GM19025 (cell line): ENCODE results near the gene NFIA.
"Not testable (repeated sequence)": the region's sequence is repeated elsewhere in the genome, so short reads cannot be mapped to it uniquely, and the experiment has no call there.

Source experiments
- ATAC-seq: cut with Tn5 transposase; IDR thresholded peaks from one replicate; pipeline ENCODE4 v1.9.1; 2021; ENCODE audit warnings: mild to moderate bottlenecking, low read depth, moderate library complexity; ENCODE audit not compliant: unreplicated experiment

Gene NFIA

DNA sequence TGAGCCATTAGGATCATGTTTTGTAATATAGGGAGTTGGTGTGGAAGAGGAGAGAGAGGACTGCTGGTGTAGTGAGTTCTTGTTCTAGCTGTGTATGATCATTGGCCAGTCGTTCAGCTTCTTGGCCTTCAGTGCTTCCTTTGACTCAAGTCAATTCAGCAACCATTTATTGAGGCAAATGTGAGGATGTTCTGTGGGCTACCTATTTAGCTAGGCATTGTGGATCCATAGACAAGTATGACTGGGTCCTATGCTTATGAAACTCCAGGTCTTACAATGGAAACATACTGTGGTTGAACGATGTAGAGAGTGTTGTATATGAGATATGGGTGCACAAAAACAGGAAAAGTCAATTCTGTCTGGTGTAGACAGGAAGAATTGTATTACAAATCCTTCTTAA, 41.7 kb downstream of the NFIA start:
- no peak for ATAC-seq

DNA sequence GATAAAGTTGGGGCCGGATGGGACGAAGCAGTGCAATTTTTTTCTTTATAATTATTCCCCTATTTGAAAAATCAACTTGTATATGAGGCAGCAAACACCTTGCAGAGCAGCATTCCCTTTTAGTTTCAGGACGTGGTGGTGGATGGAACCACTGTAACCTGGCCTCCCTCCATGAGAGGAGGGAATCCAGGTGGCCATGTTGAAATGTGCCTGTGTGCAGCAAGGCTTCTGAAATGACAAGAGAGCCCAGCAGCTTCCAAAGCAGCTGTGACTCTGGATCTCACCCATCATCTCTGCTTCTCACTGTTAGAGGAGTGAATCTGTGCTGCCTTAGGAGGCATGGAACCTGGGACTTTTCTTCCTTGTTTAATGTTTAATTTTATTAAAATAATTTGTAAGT, 42.3 kb downstream of the NFIA start:
- no peak for ATAC-seq

DNA sequence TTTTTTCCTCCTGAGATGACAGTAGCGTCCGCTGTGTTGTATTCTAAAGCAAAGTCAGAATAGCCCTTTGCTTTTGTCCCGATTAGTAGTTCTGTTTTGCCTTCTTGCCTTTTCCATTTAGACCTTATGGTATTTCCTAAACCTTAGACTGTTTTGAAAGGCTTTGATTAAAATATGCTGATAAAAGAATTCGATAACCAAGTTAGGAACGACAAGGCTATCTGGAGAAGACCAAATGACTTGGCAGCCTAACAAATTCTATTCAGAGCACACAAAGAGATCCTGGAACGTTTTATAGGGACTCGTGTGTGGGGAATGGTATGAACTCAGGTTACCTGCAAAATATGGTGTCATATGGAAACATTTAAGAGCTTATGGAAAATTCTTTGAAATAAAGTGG, 42.9 kb downstream of the NFIA start:
- no peak for ATAC-seq

DNA sequence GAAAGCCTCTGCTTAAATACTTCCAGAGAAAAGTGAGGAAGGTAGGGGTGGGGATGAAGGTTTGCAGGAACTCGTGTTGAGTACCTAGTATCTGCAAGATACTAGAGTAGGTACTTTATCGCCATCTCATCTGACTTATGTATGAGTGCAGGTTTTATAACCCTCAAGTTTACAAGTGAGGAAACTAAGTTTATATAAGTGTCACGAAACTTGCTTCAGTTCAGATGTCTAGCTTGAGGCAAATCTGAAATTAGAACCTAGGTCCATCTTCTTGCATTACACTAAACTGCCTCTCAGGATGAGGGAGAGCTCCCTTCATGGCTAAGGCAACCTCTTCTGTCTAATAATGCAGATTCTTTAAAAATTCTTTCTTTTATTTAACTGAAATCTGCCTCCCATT, 43.5 kb downstream of the NFIA start:
- ATAC-seq = no peak

- not testable (repeated sequence) for ATAC-seq
Measured at GRCh38 chr1:61126843-61127242, 44.5 kb downstream of the NFIA start.

- ATAC-seq = no peak
Measured at GRCh38 chr1:61130338-61131000, 48.1 kb downstream of the NFIA start.

DNA sequence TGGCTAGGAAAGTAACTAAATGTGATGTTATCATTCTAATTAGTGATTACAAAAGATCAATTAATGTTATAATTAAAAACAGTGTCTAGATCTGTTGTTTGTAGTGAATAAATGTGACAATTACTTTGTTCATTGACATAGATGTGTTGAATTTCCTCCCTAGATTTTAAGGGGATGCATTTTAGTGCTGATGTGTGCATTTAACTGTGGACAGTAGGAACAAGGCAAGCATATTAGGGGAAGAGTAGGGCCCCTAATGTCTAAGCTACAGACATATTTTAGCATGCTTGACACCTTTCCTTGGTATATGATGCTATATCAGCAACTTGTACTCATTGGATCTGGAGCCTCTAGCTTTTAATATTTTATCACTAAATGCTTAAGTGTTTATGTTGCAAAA, 48.9 kb downstream of the NFIA start:
- no peak for ATAC-seq

- no peak for ATAC-seq
Measured at GRCh38 chr1:61131716-61132115, 49.4 kb downstream of the NFIA start.

DNA sequence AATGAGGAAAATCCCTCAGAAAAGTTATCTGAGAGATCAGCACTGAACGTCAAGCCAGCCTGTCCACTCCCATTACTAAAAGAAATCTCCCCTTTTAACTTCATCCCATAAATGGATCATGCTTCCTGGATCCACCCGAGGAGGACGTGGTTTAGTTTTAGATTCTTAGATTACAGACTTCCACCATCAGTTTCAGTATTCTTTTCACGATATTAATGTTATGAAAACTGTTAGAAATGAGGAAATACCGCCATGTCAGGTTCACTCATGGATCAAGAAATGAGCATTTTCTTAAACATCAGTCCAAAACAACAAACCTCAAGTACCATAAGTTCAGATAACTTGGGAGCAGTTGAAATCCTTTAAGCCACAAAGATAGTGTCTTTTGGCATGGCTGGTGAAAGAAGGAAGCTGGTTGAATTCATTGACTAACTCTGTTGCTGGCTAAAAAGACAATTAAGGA, 49.8 kb downstream of the NFIA start:
- no peak for ATAC-seq

DNA sequence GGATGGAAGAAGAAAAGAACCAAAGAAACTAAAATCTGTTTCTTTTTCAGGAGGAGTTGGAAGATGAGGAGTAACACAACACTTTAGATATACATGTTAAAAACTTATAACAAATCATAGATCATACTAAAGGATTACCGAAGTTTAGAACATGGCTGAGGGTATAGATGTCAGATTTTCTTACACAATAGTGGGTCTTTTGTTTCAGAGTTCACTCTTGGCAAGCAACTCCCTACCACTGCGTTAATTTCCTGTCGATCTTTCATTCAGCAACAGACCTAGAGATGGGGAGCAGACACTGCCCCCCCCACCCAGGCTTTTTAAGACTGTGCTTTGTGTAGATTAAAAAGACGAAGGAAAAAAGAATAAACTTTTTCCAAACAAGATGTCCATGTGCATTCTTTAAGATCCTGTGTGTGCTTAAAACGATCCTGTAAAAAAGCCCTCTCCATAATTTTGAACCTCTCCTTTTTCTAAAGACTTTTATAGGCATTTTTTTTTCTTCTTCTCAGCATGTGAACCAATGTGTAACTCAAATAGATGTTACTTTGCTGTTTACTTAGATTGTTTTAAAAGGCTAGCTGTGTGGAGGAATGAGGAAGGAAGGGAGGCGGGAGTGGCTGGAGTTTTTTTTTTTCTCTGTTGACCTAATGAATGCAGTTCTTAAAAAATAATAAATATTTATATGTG, 50.4 kb downstream of the NFIA start:
- no peak for ATAC-seq

DNA sequence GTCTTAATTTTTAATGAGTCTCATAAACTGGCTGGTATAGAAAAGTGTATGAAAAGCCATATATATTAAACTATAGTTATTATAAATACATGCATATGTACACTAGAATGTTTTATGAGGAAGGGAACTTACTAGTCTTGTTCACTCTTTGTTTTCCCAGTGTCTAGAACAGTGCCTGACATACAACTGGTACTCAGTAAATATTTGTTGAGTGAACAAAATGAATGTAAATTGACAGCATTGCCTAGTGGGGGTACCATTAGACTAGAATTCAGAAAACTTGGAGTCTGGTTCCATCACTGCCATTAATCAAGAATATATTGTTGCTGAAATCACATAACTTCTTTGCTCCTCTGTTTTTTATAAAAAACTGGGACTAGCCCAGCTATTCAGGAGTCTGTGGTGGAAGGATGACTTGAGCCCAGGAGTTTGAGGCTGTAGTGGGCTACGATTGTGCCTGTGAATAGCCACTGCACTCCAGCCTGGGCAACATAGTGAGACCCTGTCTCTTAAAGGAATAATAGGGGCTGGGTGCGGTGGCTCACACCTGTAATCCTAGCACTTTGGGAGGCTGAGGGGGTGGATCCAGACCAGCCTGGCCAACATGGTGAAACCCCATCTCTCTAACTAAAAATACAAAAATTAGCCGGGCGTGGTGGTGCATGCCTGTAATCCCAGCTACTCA, 51.1 kb downstream of the NFIA start:
- no peak for ATAC-seq

- no peak for ATAC-seq
Measured at GRCh38 chr1:61135291-61135690, 52.9 kb downstream of the NFIA start.

DNA sequence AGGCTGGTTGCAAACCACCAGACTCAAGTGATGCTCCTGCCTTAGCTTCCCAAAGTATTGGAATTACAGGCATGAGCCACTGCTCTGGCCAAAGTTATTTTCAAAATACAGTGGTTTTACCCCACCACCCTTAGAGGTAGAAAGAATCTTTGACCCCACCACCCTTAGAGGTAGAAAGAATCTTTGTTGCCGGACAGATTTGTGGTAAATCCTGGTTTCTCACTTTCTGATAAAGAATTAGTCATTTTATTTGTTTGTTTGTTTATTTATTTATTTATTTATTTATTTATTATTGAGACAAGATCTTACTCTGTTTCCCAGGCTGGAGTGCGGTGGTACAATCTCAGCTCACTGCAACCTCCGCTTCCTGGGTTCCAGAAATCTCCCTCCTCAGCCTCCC, 55.9 kb downstream of the NFIA start:
- ATAC-seq = no peak

GRCh38 chr1:61138921-61139774, 56.8 kb downstream of the NFIA start:
- no peak for ATAC-seq

DNA sequence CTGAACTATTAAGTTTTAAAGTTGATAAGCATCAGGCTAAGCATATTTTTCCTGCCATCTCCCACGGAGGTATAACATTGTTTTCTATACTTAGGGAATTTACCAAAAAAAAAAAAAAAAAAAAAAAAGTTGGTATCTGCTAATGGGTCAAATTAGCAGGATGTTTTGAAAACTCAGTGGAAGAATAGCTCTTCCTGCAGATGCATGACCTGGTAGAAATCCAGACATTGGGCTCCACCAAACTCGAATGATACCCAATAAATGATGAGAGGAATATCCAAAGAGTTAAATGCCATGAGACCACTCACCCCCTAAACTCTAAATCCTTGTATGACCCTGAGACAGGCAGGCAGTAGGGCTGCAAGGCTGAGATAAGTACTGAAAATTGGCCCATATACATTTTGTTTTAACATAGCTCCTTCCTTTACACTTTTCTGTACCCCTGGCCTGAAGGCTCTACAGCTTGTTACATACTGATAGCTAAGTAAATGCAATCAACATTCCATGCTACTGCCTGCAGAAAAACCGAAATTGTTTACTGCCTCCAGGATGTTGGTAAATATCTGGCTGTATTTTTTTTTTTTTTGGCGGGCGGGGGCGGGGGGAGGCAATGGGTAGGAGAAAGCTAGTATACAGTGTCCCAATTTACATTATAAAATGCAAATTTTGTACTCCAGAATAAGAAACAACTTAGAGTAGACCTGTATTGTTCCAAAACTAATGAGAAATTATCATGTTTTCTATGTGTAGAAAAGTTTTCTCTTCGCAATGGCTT, 57.6 kb downstream of the NFIA start:
- ATAC-seq = no peak

DNA sequence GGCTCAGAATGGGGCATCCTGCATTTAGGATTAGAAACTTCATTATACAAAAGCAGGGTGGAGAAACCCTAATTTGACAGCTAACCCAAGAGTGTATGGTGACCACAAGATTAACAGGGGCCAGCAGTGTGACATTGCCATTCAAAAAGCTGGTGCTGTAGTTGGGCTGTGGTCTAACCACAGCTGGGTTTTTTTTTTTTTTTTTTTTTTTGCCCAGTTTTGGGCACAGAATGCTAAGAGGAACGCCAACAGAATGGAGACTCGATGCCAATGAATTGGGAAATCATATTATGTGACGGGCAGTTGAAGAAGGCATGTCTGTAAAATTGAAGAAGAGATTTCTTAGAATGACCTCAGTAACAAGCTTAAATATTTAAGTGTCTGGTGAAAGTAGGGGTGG, 58.4 kb downstream of the NFIA start:
- ATAC-seq = no peak

- ATAC-seq = no peak
Measured at GRCh38 chr1:61141288-61142042, 59.1 kb downstream of the NFIA start.

- no peak for ATAC-seq
Measured at GRCh38 chr1:61142043-61142440, 59.7 kb downstream of the NFIA start.

GRCh38 chr1:61142726-61143500, 60.6 kb downstream of the NFIA start:
- ATAC-seq = no peak
